ENCODE results near the gene SLC17A8.

GRCh38 chr12:100391856-100392255, 35.0 kb downstream of the SLC17A8 start:
- no peak for TF ChIP-seq POLR2A (IDR thresholded peaks at IDR 0.05)
- TF ChIP-seq CTCF (IDR thresholded peaks at IDR 0.05), result no peak

Measured in testis (tissue), 2 donors.